Measurements from ENCODE around the gene CTNNA3. TPM values are rescaled to one million over a fixed set of nuclear protein-coding genes. Genes with fewer than 3 reads are reported as not detected.

The CTNNA3 gene
- total and polyA plus RNA-seq, 4 experiments from 2014 or later, result not detected

DNA sequence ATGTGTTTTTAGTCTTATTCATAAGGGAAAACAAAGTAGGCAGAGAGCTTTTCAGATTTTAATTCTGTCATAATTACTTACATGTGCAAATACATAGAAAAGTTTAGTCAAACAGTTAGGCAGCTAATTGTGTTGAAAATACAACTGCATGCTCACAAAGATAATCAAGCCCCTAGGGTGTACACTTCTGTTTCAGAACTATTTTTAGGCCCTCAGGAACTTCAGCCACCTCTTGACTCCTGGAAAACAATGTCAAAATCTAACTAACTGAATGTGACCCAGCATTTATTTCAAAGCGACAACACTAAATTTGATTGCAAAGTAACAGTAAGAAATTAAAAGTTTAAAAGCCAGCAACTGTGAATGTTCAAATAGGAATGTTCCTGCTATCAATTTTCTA is 1369.1 kb downstream of the CTNNA3 start:
- Histone ChIP-seq H3K27me3 (ENCODE audit: insufficient read depth, low read length) (no peaks in the 10 kb centered on the region), H3K4me1 (ENCODE audit: insufficient read depth, low read length) (no peaks in the 10 kb centered on the region), H3K27ac (ENCODE audit: low read depth, low read length) (no peak overlapping the region), H3K9me3 (ENCODE audit: control insufficient read depth in 1 of 2, low read length in 2 of 2) (no peaks in the 10 kb centered on the region), H3K36me3 (ENCODE audit: insufficient read depth, low read length) (no peaks in the 10 kb centered on the region), H3K4me3 (ENCODE audit: low read length in 2 of 2) (no peak overlapping the region)
- CTCF ChIA-PET (ENCODE audit: partially characterized antibody), result no interaction called here
- Mint-ChIP-seq H3K27ac (no peak overlapping the region), H3K9me3 (peaks cover 0 to 6% (median 2%) of the 10 kb centered on the region in 8 donors), H3K4me1 (no peaks in the 10 kb centered on the region), H3K4me3 (no peak overlapping the region), H3K27me3 (no peaks in the 10 kb centered on the region), H3K36me3 (no peaks in the 10 kb centered on the region)
- intact Hi-C loops (cut with micrococcal nuclease), result no loop called here
- DNase-seq, result no peak
- POLR2A ChIA-PET (ENCODE audit: partially characterized antibody), result no interaction called here

DNA sequence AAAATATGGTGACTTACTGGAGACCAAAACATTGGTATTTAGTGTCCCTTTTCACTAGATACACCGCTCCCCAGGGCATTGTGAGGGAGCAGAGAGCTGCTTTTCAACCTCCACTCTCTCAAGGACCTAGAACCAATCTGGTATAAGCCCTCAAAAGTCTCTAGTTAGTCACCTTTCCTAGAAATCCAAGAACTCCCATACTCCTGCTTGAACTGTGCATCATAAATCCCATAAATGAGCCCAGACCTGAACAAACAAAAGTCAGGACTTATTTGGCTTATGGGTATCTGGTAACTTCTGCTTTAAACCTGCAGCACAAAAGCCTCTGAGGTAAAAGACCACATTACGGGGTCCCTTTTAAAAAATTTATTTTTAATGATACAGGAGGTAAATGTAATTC is 1373.2 kb downstream of the CTNNA3 start:
- Mint-ChIP-seq H3K4me1 (no peaks in the 10 kb centered on the region), H3K36me3 (no peaks in the 10 kb centered on the region), H3K9me3 (peaks cover 0 to 4% (median 0%) of the 10 kb centered on the region in 8 donors), H3K4me3 (no peak overlapping the region), H3K27me3 (no peaks in the 10 kb centered on the region), H3K27ac (no peak overlapping the region)
- H3K9me3 ChIP-seq (ENCODE audit: control insufficient read depth in 1 of 2, low read length in 2 of 2), result no peaks in the 10 kb centered on the region
- CTCF ChIA-PET (ENCODE audit: partially characterized antibody), result no interaction called here
- DNase-seq, result no peak
- POLR2A ChIA-PET (ENCODE audit: partially characterized antibody), result no interaction called here
- H3K27ac ChIP-seq (ENCODE audit: low read depth, low read length), result no peak overlapping the region
- H3K4me3 ChIP-seq (ENCODE audit: low read length in 2 of 2), result no peak overlapping the region
- no peaks in the 10 kb centered on the region for H3K36me3 ChIP-seq (ENCODE audit: insufficient read depth, low read length)
- no peaks in the 10 kb centered on the region for H3K27me3 ChIP-seq (ENCODE audit: insufficient read depth, low read length)
- intact Hi-C loops (cut with micrococcal nuclease), result no loop called here
- no peaks in the 10 kb centered on the region for H3K4me1 ChIP-seq (ENCODE audit: insufficient read depth, low read length)

DNA sequence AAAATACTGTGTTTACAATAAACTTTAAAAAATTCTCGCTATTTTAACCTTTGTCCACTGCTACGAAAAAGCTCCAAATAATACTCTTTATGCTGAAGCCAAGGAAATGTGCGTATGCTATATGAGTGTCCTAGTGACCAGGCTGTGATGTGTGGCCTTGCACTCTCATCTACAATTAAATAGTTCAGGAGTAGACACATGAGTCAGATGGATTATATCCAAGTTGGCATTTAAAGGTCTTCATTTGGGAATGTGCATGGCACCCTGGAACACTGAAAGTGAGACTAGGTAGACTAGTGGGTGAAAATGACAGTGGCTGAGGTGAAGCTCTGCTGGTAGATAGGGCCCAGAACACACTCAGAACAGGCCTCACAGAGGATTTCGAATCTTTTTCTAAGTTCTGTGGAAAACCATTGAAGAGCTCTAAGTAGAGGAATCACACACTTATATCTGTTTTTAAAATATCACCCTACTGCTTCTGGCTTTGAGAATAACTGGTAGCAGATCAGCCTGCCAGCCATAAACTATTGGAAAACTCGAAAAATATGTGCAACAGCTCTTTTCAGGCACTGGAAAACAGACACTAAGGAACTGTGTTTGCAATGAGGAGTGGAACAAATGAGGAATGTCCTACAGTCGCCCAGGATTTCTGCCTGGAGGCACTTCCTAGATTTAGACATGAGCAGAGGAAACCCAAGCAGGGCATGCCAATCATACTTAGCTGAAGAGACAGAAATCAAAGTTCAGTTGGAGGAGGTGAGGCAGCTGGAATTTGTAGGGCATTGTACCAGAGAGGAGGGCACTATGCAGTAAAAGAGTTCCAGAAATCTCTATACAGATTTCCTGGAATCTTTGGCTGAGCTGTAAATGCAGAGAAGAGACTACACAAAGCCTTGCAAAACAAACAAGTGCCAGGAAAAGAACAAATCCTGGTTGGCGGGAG is 1374.0 kb downstream of the CTNNA3 start:
- Histone ChIP-seq H3K9me3 (ENCODE audit: control insufficient read depth in 1 of 2, low read length in 2 of 2) (no peaks in the 10 kb centered on the region), H3K4me1 (ENCODE audit: insufficient read depth, low read length) (no peaks in the 10 kb centered on the region), H3K36me3 (ENCODE audit: insufficient read depth, low read length) (no peaks in the 10 kb centered on the region), H3K27me3 (ENCODE audit: insufficient read depth, low read length) (no peaks in the 10 kb centered on the region), H3K4me3 (ENCODE audit: low read length in 2 of 2) (no peak overlapping the region), H3K27ac (ENCODE audit: low read depth, low read length) (no peak overlapping the region)
- POLR2A ChIA-PET (ENCODE audit: partially characterized antibody), result no interaction called here
- no peak for DNase-seq
- H3K27ac Mint-ChIP-seq, result no peak overlapping the region
- CTCF ChIA-PET (ENCODE audit: partially characterized antibody), result no interaction called here
- no peaks in the 10 kb centered on the region for H3K27me3 Mint-ChIP-seq
- no peaks in the 10 kb centered on the region for H3K4me1 Mint-ChIP-seq
- no peak overlapping the region for H3K4me3 Mint-ChIP-seq
- H3K36me3 Mint-ChIP-seq, result no peaks in the 10 kb centered on the region
- peaks cover 0 to 4% (median 0%) of the 10 kb centered on the region in 8 donors for H3K9me3 Mint-ChIP-seq
- intact Hi-C loops (cut with micrococcal nuclease), result no loop called here

GRCh38 chr10:66318761-66319160 is 1377.2 kb downstream of the CTNNA3 start:
- Histone ChIP-seq H3K4me1 (ENCODE audit: insufficient read depth, low read length) (no peaks in the 10 kb centered on the region), H3K27me3 (ENCODE audit: insufficient read depth, low read length) (no peaks in the 10 kb centered on the region), H3K4me3 (ENCODE audit: low read length in 2 of 2) (no peak overlapping the region), H3K9me3 (ENCODE audit: control insufficient read depth in 1 of 2, low read length in 2 of 2) (no peaks in the 10 kb centered on the region), H3K27ac (ENCODE audit: low read depth, low read length) (no peak overlapping the region), H3K36me3 (ENCODE audit: insufficient read depth, low read length) (no peaks in the 10 kb centered on the region)
- intact Hi-C loops (cut with micrococcal nuclease), result no loop called here
- peaks cover 0 to 3% (median 0%) of the 10 kb centered on the region in 8 donors for H3K9me3 Mint-ChIP-seq
- H3K4me3 Mint-ChIP-seq, result no peak overlapping the region
- DNase-seq, result no peak
- ChIA-PET CTCF (ENCODE audit: partially characterized antibody) (no interaction called here), POLR2A (ENCODE audit: partially characterized antibody) (no interaction called here)
- H3K27me3 Mint-ChIP-seq, result no peaks in the 10 kb centered on the region
- H3K36me3 Mint-ChIP-seq, result no peaks in the 10 kb centered on the region
- no peak overlapping the region for H3K27ac Mint-ChIP-seq
- no peaks in the 10 kb centered on the region for H3K4me1 Mint-ChIP-seq

DNA sequence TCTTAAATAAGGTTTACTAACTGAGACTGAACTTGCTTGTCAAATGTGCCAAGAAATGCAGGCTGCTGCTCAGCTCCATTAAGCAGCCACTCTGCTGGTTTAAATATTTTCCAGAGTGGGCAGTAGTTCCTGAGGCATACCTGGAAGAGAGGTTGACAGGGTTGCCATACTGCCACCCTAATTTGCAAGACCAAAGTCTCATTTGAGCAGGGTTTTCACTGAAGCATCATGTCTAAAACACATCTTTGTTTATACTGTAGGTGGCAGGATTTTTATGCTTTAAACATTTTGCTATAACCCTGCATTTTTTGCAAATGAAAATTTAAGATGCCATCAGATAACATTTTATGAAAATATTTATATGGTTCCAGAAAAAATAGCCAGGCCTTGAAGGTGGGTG is 1388.2 kb downstream of the CTNNA3 start:
- intact Hi-C loops (cut with micrococcal nuclease), result no loop called here
- no peak overlapping the region for H3K27ac ChIP-seq (ENCODE audit: low read depth, low read length)
- no peak for DNase-seq

DNA sequence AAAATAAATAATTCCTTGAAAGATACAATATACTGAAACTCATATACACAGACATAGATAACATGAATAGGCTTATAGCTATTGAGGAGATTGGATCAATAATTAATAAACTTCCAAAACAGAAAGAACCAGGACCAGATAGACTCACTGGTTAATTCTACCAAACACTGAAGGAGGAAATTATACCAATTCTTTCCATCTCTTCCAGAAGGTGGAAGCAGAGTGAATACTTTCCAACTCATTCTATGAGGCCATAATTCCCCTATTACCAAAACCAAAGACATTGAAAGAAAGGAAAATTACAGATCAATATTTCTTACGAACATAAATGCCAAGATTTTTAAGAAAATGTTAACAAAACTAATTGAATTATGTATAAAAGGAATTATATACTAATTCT is 1394.9 kb downstream of the CTNNA3 start:
- DNase-seq, result no peak
- Histone ChIP-seq H3K27me3 (ENCODE audit: insufficient read depth, low read length) (no peaks in the 10 kb centered on the region), H3K27ac (ENCODE audit: low read depth, low read length) (no peak overlapping the region), H3K4me1 (ENCODE audit: insufficient read depth, low read length) (no peaks in the 10 kb centered on the region), H3K9me3 (ENCODE audit: control insufficient read depth in 1 of 2, low read length in 2 of 2) (no peaks in the 10 kb centered on the region), H3K4me3 (ENCODE audit: low read length in 2 of 2) (no peak overlapping the region), H3K36me3 (ENCODE audit: insufficient read depth, low read length) (no peaks in the 10 kb centered on the region)
- ChIA-PET POLR2A (ENCODE audit: partially characterized antibody) (no interaction called here), CTCF (ENCODE audit: partially characterized antibody) (no interaction called here)
- Mint-ChIP-seq H3K9me3 (peaks cover 0 to 3% (median 0%) of the 10 kb centered on the region in 8 donors), H3K36me3 (no peaks in the 10 kb centered on the region), H3K4me1 (no peaks in the 10 kb centered on the region), H3K4me3 (no peak overlapping the region), H3K27ac (no peak overlapping the region), H3K27me3 (no peaks in the 10 kb centered on the region)
- intact Hi-C loops (cut with micrococcal nuclease), result no loop called here

More for the DNA sequence above, 1388.2 kb downstream of the CTNNA3 start:
- H3K4me1 ChIP-seq (ENCODE audit: insufficient read depth, low read length), result no peaks in the 10 kb centered on the region
- no peaks in the 10 kb centered on the region for H3K36me3 ChIP-seq (ENCODE audit: insufficient read depth, low read length)
- H3K27ac Mint-ChIP-seq, result no peak overlapping the region
- H3K4me3 Mint-ChIP-seq, result no peak overlapping the region
- no peaks in the 10 kb centered on the region for H3K36me3 Mint-ChIP-seq
- ChIA-PET POLR2A (ENCODE audit: partially characterized antibody) (no interaction called here), CTCF (ENCODE audit: partially characterized antibody) (no interaction called here)
- H3K27me3 Mint-ChIP-seq, result no peaks in the 10 kb centered on the region
- H3K9me3 Mint-ChIP-seq, result peaks cover 0 to 6% (median under 1%) of the 10 kb centered on the region in 8 donors
- no peaks in the 10 kb centered on the region for H3K27me3 ChIP-seq (ENCODE audit: insufficient read depth, low read length)
- H3K9me3 ChIP-seq (ENCODE audit: control insufficient read depth in 1 of 2, low read length in 2 of 2), result no peaks in the 10 kb centered on the region
- no peaks in the 10 kb centered on the region for H3K4me1 Mint-ChIP-seq
- no peak overlapping the region for H3K4me3 ChIP-seq (ENCODE audit: low read length in 2 of 2)

DNA sequence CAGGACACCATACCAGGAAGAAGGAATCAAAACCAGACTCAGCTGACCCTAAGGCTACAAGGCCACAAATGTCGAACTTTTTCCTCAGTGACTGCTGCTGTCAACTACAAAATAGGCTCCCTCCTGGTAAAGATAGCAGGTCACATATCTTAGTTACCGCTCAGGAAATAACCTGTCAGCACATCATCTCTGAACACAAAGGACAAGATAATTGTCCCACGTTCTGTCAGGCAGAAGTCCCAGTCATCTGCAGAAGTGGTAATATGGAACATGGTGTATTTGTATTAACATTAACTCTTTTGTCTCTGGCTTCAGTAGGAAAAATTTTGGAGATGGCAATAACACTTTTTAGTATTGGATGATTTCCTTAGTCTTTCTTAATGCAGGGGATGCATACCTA is 1400.4 kb downstream of the CTNNA3 start:
- DNase-seq, result no peak
- H3K27me3 ChIP-seq (ENCODE audit: insufficient read depth, low read length), result no peaks in the 10 kb centered on the region
- Mint-ChIP-seq H3K9me3 (peaks cover 0 to 3% (median 0%) of the 10 kb centered on the region in 8 donors), H3K4me1 (no peaks in the 10 kb centered on the region), H3K36me3 (no peaks in the 10 kb centered on the region), H3K27ac (no peak overlapping the region), H3K4me3 (no peak overlapping the region), H3K27me3 (no peaks in the 10 kb centered on the region)
- ChIA-PET POLR2A (ENCODE audit: partially characterized antibody) (no interaction called here), CTCF (ENCODE audit: partially characterized antibody) (no interaction called here)
- H3K36me3 ChIP-seq (ENCODE audit: insufficient read depth, low read length), result no peaks in the 10 kb centered on the region
- H3K27ac ChIP-seq (ENCODE audit: low read depth, low read length), result no peak overlapping the region
- intact Hi-C loops (cut with micrococcal nuclease), result no loop called here
- no peaks in the 10 kb centered on the region for H3K4me1 ChIP-seq (ENCODE audit: insufficient read depth, low read length)
- no peaks in the 10 kb centered on the region for H3K9me3 ChIP-seq (ENCODE audit: control insufficient read depth in 1 of 2, low read length in 2 of 2)
- no peak overlapping the region for H3K4me3 ChIP-seq (ENCODE audit: low read length in 2 of 2)
